SK-N-SH (cell line): Measurements from ENCODE around the gene TERT. TPM values are rescaled to one million over a fixed set of nuclear protein-coding genes. Genes with fewer than 3 reads are reported as not detected.

Experiments used
- CTCF ChIA-PET: fragments of 300-600, 350-600 bp; formaldehyde crosslinking; extraction: SDS; loops from one replicate; lab custom pipeline; 2021; lab: Yijun Ruan, JAX
- POLR2A ChIA-PET: fragments of 350-600 bp; sonication (Branson Sonifier 250); formaldehyde crosslinking; extraction: SDS; loops from one replicate; lab custom pipeline; 2020; ENCODE audit warnings: antibody characterized with exemption, inconsistent platforms; lab: Yijun Ruan, JAX
- DNase-seq: peaks from one replicate; pipeline ENCODE4 v3.0.0; 2012
- H2AFZ ChIP-seq: fragments of 200-600 bp; sonication (generic); 2 replicates; pipeline ENCODE4 v1.8.1; 2016; ENCODE audit warnings: antibody characterized with exemption, mild to moderate bottlenecking, low read depth
- H3F3A ChIP-seq: fragments of 200-600 bp; sonication (generic); replicated peaks from 2 replicates; pipeline ENCODE3; 2016; ENCODE audit warnings: antibody characterized with exemption, mild to moderate bottlenecking; ENCODE audit not compliant: insufficient read depth
- H3K27ac ChIP-seq, 2 experiments: fragments of 200-500 bp in 1 of 2; fragments of 200-600 bp in 1 of 2; sonication (Bioruptor generic) in 1 of 2; sonication (generic), shearing (Covaris generic) in 1 of 2; 2 replicates each; pipeline versions ENCODE4 v1.5.1 to v1.6.1; 2014 to 2016; ENCODE audit warnings: low read depth in 2 of 2, inconsistent platforms in 1 of 2, low read length in 1 of 2, mild to moderate bottlenecking in 1 of 2, mixed read lengths in 1 of 2
- H3K27me3 ChIP-seq: fragments of 200-600 bp; sonication (generic), shearing (Covaris generic); 2 replicates; pipeline ENCODE4 v1.6.1; 2016; ENCODE audit warnings: mixed run types; ENCODE audit not compliant: insufficient read depth
- H3K36me3 ChIP-seq, 2 experiments: fragments of 200-500 bp in 1 of 2; fragments of 200-600 bp in 1 of 2; sonication (Bioruptor generic) in 1 of 2; sonication (generic) in 1 of 2; replicated peaks in 1 of 2; 2 replicates each; pipeline versions ENCODE3 to v1.5.1; 2014 to 2016; ENCODE audit warnings: low read length in 1 of 2, mild to moderate bottlenecking in 1 of 2; ENCODE audit not compliant: insufficient read depth in 2 of 2, control insufficient read depth in 1 of 2
- H3K4me1 ChIP-seq, 2 experiments: fragments of 200-500 bp in 1 of 2; fragments of 200-600 bp in 1 of 2; sonication (Bioruptor generic) in 1 of 2; sonication (generic), shearing (Covaris generic) in 1 of 2; 2 replicates each; pipeline versions ENCODE4 v1.5.1 to v1.6.1; 2014 to 2016; ENCODE audit warnings: low read depth in 1 of 2, low read length in 1 of 2, mixed run types in 1 of 2; ENCODE audit not compliant: insufficient read depth in 2 of 2, control insufficient read depth in 1 of 2
- H3K4me2 ChIP-seq: fragments of 200-600 bp; sonication (generic), shearing (Covaris generic); 2 replicates; pipeline ENCODE4 v1.6.1; 2017; ENCODE audit warnings: mixed run types
- H3K4me3 ChIP-seq, 2 experiments: fragments of 200-500 bp in 1 of 2; fragments of 200-600 bp in 1 of 2; sonication (Bioruptor generic) in 1 of 2; sonication (generic), shearing (Covaris generic) in 1 of 2; 2 replicates each; pipeline versions ENCODE4 v1.5.1 to v1.8.1; 2014 to 2016; ENCODE audit warnings: low read depth in 2 of 2, inconsistent platforms in 1 of 2, low read length in 1 of 2, mild to moderate bottlenecking in 1 of 2, mixed read lengths in 1 of 2, moderate library complexity in 1 of 2
- H3K79me2 ChIP-seq: fragments of 200-600 bp; sonication (generic); 2 replicates; pipeline ENCODE4 v1.8.1; 2017; ENCODE audit warnings: mild to moderate bottlenecking; ENCODE audit not compliant: insufficient read depth
- H3K9ac ChIP-seq: fragments of 200-600 bp; sonication (generic); 2 replicates; pipeline ENCODE4 v1.6.1; 2017; ENCODE audit warnings: mixed run types
- H3K9me2 ChIP-seq: fragments of 200-600 bp; sonication (generic); 2 replicates; pipeline ENCODE4 v1.6.1; 2017; ENCODE audit warnings: mixed run types
- H3K9me3 ChIP-seq: fragments of 200-600 bp; sonication (generic); 2 replicates; pipeline ENCODE4 v1.6.1; 2017; ENCODE audit warnings: mixed run types, mild to moderate bottlenecking, moderate library complexity
- H4K20me1 ChIP-seq: fragments of 200-600 bp; sonication (generic); 2 replicates; pipeline ENCODE4 v1.6.1; 2017; ENCODE audit warnings: mild to moderate bottlenecking, mixed run types; ENCODE audit not compliant: insufficient read depth
- EP300 ChIP-seq, 2 experiments: IDR thresholded peaks; 2 replicates each; pipeline versions ENCODE4 v1.4.0 to v1.6.1; 2012; ENCODE audit warnings: borderline replicate concordance in 1 of 2, low read depth in 1 of 2, low read length in 1 of 2
- EZH2phosphoT487 ChIP-seq: fragments of 200-600 bp; sonication (generic); IDR thresholded peaks from 2 replicates; pipeline ENCODE4 v1.6.1; 2017; ENCODE audit warnings: low read depth, mixed run types, mild to moderate bottlenecking, antibody characterized with exemption, moderate library complexity, borderline replicate concordance
- FOSL2 ChIP-seq: IDR thresholded peaks from 2 replicates; pipeline ENCODE4 v1.4.0; 2012; ENCODE audit warnings: low read depth, mild to moderate bottlenecking, moderate library complexity, borderline replicate concordance
- RFX5 ChIP-seq: IDR thresholded peaks from 2 replicates; pipeline ENCODE4 v1.6.1; 2012; ENCODE audit warnings: mild to moderate bottlenecking, improper control_type of control experiment, low read length
- WGBS: methylation state at CpG from one replicate; pipeline ENCODE4 v1.1.6; 2017; ENCODE audit warnings: low lambda C conversion rate; 5-methylcytosine and 5-hydroxymethylcytosine counted together
- polyA plus RNA-seq, 3 experiments: library from polyadenylated mRNA; depleted of rRNA; stranded (reverse); fragments of >200 nt; gene quantifications; 2 replicates each; pipeline ENCODE4 v1.2.3, GENCODE V29; 2012
- TF ChIP-seq, protein P1 (sequence below): IDR thresholded peaks from 2 replicates; pipeline ENCODE4 v1.4.0; 2012; ENCODE audit warnings: low read depth, borderline replicate concordance

The TERT gene
- polyA plus RNA-seq, 1 of the 3 experiments (the other 2 are of a cell fraction): 2.4 TPM

DNA sequence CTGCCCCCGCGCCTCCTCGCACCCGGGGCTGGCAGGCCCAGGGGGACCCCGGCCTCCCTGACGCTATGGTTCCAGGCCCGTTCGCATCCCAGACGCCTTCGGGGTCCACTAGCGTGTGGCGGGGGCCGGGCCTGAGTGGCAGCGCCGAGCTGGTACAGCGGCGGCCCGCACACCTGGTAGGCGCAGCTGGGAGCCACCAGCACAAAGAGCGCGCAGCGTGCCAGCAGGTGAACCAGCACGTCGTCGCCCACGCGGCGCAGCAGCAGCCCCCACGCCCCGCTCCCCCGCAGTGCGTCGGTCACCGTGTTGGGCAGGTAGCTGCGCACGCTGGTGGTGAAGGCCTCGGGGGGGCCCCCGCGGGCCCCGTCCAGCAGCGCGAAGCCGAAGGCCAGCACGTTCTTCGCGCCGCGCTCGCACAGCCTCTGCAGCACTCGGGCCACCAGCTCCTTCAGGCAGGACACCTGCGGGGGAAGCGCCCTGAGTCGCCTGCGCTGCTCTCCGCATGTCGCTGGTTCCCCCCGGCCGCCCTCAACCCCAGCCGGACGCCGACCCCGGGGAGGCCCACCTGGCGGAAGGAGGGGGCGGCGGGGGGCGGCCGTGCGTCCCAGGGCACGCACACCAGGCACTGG, 548 bp downstream of the TERT start:
- no peaks in the 10 kb centered on the region for H3F3A ChIP-seq
- no peaks in the 10 kb centered on the region for H3K79me2 ChIP-seq
- no peak overlapping the region for H2AFZ ChIP-seq
- no peaks in the 10 kb centered on the region for H4K20me1 ChIP-seq
- no peak overlapping the region for H3K27ac ChIP-seq
- H3K9ac ChIP-seq: no peak overlapping the region
- H3K9me2 ChIP-seq: no peaks in the 10 kb centered on the region
- H3K36me3 ChIP-seq: no peaks in the 10 kb centered on the region
- POLR2A ChIA-PET: no interaction called here
- 70% methylated on average over 4 of the region's 69 CpGs for WGBS
- H3K4me3 ChIP-seq: peak overlapping the region; percentile 47 to 56; a peak in 3 of 4 replicates
- CTCF ChIA-PET: interaction anchor here (0.7 kb wide), 1 partner anchor 9 kb away, joined by 3 read pairs; no protein-coding TSS in a partner anchor
- H3K4me2 ChIP-seq: peak overlapping the region; percentile 55; the same call in 1 of the 2 replicates
- peaks cover 0 to 4% of the 10 kb centered on the region in 2 experiments; a peak in 1 of 4 replicates for H3K4me1 ChIP-seq
- DNase-seq: peak; percentile 55
- H3K9me3 ChIP-seq: no peaks in the 10 kb centered on the region
- H3K27me3 ChIP-seq: peaks cover 27% of the 10 kb centered on the region
- TF ChIP-seq, protein P1, sequence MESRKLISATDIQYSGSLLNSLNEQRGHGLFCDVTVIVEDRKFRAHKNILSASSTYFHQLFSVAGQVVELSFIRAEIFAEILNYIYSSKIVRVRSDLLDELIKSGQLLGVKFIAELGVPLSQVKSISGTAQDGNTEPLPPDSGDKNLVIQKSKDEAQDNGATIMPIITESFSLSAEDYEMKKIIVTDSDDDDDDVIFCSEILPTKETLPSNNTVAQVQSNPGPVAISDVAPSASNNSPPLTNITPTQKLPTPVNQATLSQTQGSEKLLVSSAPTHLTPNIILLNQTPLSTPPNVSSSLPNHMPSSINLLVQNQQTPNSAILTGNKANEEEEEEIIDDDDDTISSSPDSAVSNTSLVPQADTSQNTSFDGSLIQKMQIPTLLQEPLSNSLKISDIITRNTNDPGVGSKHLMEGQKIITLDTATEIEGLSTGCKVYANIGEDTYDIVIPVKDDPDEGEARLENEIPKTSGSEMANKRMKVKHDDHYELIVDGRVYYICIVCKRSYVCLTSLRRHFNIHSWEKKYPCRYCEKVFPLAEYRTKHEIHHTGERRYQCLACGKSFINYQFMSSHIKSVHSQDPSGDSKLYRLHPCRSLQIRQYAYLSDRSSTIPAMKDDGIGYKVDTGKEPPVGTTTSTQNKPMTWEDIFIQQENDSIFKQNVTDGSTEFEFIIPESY: no peak
- TF ChIP-seq, all 33 proteins: peak for 0

DNA sequence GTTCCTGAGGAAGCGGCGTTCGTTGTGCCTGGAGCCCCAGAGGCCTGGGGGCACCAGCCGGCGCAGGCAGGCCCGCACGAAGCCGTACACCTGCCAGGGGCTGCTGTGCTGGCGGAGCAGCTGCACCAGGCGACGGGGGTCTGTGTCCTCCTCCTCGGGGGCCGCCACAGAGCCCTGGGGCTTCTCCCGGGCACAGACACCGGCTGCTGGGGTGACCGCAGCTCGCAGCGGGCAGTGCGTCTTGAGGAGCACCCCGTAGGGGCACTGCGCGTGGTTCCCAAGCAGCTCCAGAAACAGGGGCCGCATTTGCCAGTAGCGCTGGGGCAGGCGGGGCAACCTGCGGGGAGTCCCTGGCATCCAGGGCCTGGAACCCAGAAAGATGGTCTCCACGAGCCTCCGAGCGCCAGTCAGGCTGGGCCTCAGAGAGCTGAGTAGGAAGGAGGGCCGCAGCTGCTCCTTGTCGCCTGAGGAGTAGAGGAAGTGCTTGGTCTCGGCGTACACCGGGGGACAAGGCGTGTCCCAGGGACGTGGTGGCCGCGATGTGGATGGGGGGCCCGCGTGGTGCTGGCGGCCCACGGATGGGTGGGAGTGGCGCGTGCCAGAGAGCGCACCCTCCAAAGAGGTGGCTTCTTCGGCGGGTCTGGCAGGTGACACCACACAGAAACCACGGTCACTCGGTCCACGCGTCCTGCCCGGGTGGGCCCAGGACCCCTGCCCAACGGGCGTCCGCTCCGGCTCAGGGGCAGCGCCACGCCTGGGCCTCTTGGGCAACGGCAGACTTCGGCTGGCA, 1.3 kb downstream of the TERT start:
- H3F3A ChIP-seq: no peaks in the 10 kb centered on the region
- POLR2A ChIA-PET: no interaction called here
- peaks cover 0 to 4% of the 10 kb centered on the region in 2 experiments; a peak in 1 of 4 replicates for H3K4me1 ChIP-seq
- WGBS: 74% methylated on average over 25 of the region's 60 CpGs
- no peaks in the 10 kb centered on the region for H3K79me2 ChIP-seq
- TF ChIP-seq RFX5 (no peak), FOSL2 (no peak), EZH2phosphoT487 (no peak), EP300 (IDR thresholded peaks at IDR 0.05; ENCODE audit: borderline replicate concordance in 1 of 2, low read depth in 1 of 2, low read length in 1 of 2) (no peak)
- H4K20me1 ChIP-seq: no peaks in the 10 kb centered on the region
- H3K27ac ChIP-seq: no peak overlapping the region
- no peak overlapping the region for H2AFZ ChIP-seq
- no peak for DNase-seq
- CTCF ChIA-PET: interaction anchor here (0.7 kb wide), 1 partner anchor 8 kb away, joined by 3 read pairs; no protein-coding TSS in a partner anchor
- no peak overlapping the region for H3K4me3 ChIP-seq
- H3K4me2 ChIP-seq: no peak overlapping the region
- H3K9ac ChIP-seq: no peak overlapping the region
- no peaks in the 10 kb centered on the region for H3K36me3 ChIP-seq
- H3K9me3 ChIP-seq: no peaks in the 10 kb centered on the region
- no peaks in the 10 kb centered on the region for H3K9me2 ChIP-seq
- peaks cover 25% of the 10 kb centered on the region for H3K27me3 ChIP-seq
